Inflammatory macrophage (primary cell): ENCODE results near the gene MAP2K6.

Experiments used
- DNase-seq, 2 donors: peaks; one replicate each; pipeline ENCODE4 v3.0.0-alpha.2; 2020 to 2022
- total RNA-seq, 18 experiments: gene quantifications; one replicate each; lab custom pipeline; 2026; ENCODE audit warnings: mixed read lengths in 6 of 18, inconsistent platforms in 2 of 18; lab: John Stamatoyannopoulos, UW

The MAP2K6 gene
- 2.2 to 98.2 (median 10.9) reads per million in 18 experiments for total RNA-seq

- DNase-seq, result peak; percentile 81 to 83
Measured at GRCh38 chr17:69414408-69415274, at the start of gene MAP2K6. MAP2K6 (plus strand) TSS chr17:69414697; CDS start chr17:69414985, 288 bp downstream.

DNA sequence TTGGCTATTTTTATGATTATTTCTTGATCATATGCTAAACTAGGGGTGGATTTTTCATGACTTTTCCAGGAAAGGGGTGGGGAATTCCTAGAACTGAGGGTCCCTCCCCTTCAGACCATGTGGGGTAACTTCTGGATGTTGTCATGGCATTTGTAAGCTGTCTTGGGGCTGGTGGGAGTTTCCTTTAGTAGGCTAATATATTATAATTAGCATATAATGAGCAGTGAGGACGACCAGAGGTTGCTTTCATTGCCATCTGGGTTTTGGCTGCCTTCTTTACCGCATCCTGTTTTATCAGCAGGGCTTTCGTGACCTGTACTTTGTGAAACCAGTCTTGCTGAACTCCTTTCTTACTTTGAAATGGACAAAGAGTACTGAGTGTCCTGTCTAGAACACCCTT, 47.2 kb upstream of the MAP2K6 start:
- DNase-seq, result peak; percentile 1 to 32

DNA sequence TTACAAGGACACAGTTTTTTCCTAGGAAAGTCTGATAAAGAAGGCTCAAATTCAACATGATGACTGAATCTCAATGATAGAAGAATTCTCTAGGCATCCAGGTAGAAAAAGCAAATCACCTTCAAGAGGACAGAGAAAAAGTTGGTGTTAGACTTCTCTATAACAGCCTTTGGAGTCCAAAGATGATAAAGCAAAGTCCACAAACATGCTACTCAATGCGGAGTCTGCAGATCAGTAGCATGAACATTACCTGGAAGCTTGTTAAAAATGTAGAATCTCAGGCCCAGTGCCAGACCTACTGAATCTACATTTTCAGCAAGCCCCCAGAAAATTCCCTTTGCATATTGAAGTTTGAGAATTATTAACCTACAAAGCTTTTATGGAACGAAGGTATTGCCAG, 41.4 kb upstream of the MAP2K6 start:
- no peak for DNase-seq

DNA sequence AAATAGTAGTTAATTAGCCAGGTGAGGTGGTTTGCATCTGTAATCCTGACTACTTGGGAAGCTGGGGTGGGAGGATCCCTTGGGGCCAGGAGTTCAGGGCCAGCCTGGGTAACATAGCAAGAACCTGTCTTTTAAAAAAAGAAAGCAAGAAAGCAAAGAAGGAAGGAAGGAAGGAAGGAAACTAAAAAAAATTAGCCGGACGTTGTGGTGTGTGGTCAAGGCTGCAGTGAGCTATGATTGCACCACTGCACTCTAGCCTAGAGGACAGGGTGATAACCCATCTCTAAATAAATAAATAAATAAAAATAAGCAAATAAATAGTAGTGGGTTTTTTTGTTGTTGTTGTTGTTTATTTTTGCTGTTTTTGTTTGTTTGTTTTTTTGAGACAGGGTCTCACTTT, 39.3 kb upstream of the MAP2K6 start:
- DNase-seq, result peak in 1 of 2 donors; percentile 34

DNA sequence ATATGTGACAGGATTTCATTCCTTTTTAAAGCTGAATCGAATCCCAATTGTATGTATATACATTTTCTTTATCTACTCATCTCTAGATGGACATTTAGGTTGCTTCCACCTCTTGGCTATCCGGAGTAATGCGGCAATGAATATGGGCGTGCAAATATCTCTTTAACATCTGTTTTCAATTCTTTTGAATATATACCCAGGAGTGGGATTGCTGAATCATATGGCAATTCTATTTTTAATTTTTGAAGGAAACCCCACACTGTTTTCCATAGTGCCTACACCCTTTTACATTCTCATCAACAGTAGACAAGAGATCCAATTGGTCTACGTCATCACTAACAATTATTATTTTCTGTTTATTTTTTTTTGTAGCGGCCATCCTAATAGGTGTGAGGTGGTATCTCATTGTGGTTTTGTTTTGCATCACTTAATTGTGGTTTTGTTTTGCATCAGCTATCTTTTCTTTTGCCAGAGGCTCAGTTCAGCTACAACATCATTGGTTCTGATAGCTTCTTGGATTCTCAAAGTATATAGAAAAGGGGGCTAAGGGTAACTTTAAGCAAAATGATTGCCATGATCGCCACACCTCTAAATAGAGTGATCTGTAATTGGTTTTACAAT, 25.6 kb upstream of the MAP2K6 start:
- DNase-seq, result no peak

DNA sequence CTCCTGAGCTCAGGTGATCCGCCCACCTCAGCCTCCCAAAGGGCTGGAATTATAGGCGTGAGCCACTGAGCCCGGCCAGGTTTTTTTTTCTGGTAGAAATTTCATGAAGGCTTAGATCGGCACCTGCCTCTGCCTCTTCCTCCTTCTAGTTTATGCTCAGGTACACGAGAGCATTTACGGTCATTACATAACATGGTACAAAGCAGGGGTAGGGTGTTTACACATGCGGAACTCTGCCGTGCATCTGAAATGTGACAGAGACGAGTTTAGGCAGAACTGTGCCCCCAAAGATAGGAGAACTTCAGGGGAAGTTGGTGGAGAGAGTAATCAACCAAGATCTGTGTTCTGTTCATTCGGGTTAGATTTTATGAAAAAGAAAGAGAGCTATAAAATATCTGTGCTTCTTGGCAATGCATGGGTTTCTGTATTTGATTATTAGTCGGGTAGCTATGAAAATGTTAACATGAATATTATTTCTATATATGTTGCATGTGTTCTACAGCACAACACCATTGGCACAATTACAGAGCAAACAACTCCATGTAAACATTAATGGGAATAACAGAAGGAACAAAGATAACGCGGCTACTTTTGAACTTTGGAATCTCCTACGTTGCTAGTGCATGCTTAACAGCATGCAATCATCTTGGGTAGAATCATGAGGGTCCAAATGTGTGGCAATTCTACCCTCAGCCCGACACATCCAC, 23.5 kb upstream of the MAP2K6 start:
- no peak for DNase-seq

GRCh38 chr17:69401251-69401650, 13.2 kb upstream of the MAP2K6 start:
- DNase-seq, result no peak

DNA sequence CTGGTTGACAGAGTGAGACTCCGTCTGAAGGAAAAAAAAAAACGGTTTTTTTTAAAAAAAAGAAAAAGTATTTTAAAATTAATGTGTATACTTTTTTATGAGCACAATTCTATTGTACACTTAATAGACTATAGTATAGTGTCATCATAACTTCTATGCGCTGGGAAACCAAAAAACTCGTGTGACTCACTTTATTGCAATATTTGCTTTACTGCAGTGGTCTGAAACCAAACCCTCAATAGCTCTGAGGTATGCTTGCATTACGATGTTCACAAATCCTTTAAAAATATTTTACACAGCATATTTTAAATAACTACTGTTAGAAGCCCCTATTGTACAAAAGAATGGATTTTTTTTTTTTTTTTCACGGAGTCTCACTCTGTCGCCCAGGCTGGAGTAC, 12.4 kb upstream of the MAP2K6 start:
- no peak for DNase-seq

DNA sequence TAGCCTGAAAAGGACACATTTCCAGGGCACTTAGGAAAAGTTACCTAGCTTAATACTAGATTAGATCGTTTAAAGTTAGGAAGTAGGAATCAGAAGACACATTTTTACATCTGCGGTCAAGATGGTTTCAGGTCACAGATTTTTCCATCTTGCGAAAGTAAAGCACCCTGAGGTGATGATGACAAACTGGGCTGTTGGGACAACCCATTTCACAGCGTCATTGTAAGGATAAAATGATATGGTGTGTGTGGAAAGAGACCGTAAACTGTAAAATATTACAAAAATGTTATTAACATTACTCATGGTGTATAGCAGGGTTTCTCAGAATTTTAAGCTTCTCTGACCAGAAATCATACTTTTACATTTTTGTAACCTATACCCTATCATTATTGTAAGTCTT, 10.1 kb upstream of the MAP2K6 start:
- no peak for DNase-seq

DNA sequence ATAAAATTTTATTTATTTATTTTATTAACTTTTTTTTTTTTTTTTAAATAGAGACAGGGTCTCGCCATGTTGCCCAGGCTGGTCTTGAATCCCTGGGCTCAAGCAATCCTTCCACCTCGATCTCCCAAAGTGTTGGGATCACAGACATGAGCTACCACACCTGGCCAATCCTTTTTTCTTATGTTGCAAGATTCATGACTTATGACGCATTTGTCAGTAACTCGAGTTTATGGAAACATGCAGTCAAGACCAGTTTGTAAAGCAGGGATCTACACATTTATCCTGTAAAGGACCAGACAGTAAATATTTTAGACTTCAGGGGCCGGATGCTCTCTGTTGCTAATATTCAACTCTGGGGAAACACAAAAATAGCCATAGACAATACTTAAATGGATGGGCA, 9.4 kb upstream of the MAP2K6 start:
- no peak for DNase-seq

GRCh38 chr17:69406941-69407340, 7.6 kb upstream of the MAP2K6 start:
- DNase-seq, result no peak

GRCh38 chr17:69407759-69408158, 6.7 kb upstream of the MAP2K6 start:
- DNase-seq, result no peak

GRCh38 chr17:69410671-69411070, 3.8 kb upstream of the MAP2K6 start:
- no peak for DNase-seq

GRCh38 chr17:69411766-69412165, 2.7 kb upstream of the MAP2K6 start:
- no peak for DNase-seq

- no peak for DNase-seq
Measured at GRCh38 chr17:69412251-69412671, 2.2 kb upstream of the MAP2K6 start.

- DNase-seq, result no peak
Measured at GRCh38 chr17:69415431-69415830, 934 bp downstream of the MAP2K6 start.

DNA sequence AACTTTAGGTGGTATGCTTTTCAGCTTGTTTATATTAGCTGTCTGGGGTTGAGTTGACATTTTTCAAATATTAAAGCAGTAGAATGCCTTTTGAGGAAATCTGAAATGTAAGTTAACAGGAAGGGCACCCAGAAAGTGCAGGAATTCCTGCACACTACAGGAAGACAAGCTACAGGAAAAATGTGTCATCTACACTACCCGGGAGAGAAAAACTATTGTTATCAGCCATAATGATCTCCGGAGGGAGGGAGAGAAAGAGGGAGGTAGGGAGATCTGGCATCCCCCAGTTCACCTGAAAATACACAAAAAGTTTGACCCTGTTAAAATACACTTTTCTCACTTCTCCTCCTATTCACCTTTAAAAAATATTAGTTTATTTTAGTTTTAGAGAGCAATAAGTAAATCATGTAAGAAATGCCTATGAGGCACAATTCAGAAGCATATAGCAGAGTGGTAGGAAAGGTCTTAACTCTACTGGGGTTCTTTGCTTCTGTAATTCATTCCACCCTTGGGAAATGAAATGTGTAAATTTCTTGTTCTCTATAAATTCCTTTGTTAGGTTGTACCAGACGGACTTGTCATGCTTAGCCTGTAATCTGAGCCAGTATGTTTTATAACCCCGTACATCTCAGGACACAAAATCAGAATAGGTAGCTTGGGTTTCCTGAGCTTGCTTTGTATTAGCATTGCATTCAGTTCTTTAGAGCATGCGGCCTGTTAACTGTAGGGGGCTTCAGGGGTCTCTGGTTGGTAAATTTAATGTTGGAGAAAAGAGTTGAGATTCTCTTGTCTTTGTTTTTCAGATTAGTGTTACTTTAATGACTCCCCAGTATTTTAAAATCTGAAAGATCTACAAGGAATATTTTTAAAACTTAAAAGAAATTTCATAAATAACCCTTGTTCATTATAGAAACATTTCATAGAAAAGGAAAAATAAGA, 3.3 kb downstream of the MAP2K6 start:
- no peak for DNase-seq

GRCh38 chr17:69418535-69418934, 4.0 kb downstream of the MAP2K6 start:
- no peak for DNase-seq

- no peak for DNase-seq
Measured at GRCh38 chr17:69423450-69423849, 9.0 kb downstream of the MAP2K6 start.

DNA sequence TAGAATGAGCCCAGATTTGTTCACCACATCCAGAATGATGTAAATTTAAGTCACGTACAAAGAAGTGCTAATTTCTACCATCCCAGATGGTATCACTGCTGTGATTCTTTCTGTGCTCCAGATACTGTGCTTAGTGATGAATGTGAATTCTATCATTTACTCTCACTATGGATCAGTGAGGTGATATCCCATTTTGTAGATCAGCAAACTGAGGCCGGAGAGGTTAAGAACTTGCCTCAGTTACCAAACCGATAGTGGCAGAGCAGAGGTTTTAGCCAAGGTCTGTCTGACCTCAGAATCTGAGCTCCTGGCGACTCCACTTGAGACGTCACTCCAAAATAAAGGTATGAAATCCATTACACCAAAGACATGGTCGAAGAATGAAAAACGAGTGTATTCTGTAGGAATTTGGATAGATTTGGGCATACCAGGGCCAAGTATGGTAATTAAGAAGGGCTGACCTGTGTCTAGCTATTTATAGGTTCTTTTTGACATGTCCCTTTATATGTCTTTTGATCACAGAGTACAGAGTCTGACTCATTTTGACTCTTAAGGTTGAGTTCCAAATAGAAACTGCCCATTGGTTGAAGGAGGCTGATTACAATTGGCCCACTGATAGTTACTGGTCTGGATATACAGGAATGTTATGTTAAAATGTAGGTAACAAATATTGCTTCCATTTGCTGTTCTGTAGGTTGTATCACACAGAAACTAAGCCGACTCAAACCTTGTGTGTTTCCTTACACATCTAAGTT, 10.0 kb downstream of the MAP2K6 start:
- no peak for DNase-seq

DNA sequence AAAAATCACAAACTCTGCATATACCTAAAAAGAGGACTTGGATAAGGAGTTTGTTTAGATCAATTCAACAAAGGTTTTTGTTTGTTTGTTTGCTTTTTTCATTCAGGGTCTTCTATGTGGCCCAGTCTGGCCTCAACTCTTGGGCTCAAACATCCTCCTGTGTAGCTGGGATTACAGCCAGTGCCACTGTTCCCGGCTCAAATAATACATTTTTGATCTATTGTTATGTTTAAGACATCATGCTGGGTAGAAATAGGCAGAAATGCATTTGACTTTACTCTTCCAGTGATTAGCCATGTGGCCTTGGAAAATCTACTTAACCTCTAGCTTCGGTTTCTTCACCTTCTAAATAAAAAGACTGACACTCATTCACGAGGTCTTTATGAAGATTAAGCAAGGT, 11.5 kb downstream of the MAP2K6 start:
- no peak for DNase-seq
